Measurements from ENCODE around the gene NANP.

GRCh38 chr20:25606094-25606695 is 17.6 kb downstream of the NANP start:
- TF ChIP-seq POLR2A (IDR thresholded peaks at IDR 0.05; ENCODE audit: low read depth, low read length) (no peak), RCOR1 (IDR thresholded peaks at IDR 0.05; ENCODE audit: insufficient replicate concordance, low read length) (no peak), MAZ (IDR thresholded peaks at IDR 0.05; ENCODE audit: borderline replicate concordance, low read depth, low read length) (no peak), CEBPB (IDR thresholded peaks at IDR 0.05; ENCODE audit: low read depth, low read length) (no peak), MAFK (IDR thresholded peaks at IDR 0.05; ENCODE audit: low read depth, low read length) (no peak), RFX5 (IDR thresholded peaks at IDR 0.05; ENCODE audit: low read depth, low read length) (no peak), MXI1 (IDR thresholded peaks at IDR 0.05; ENCODE audit: borderline replicate concordance, low read depth, low read length) (no peak), RAD21 (IDR thresholded peaks at IDR 0.05; ENCODE audit: low read length) (no peak)
- TF ChIP-seq, protein P1, sequence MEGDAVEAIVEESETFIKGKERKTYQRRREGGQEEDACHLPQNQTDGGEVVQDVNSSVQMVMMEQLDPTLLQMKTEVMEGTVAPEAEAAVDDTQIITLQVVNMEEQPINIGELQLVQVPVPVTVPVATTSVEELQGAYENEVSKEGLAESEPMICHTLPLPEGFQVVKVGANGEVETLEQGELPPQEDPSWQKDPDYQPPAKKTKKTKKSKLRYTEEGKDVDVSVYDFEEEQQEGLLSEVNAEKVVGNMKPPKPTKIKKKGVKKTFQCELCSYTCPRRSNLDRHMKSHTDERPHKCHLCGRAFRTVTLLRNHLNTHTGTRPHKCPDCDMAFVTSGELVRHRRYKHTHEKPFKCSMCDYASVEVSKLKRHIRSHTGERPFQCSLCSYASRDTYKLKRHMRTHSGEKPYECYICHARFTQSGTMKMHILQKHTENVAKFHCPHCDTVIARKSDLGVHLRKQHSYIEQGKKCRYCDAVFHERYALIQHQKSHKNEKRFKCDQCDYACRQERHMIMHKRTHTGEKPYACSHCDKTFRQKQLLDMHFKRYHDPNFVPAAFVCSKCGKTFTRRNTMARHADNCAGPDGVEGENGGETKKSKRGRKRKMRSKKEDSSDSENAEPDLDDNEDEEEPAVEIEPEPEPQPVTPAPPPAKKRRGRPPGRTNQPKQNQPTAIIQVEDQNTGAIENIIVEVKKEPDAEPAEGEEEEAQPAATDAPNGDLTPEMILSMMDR (conservative IDR thresholded peaks at IDR 0.05; ENCODE audit: low read depth, low read length), result no peak
- TF ChIP-seq, protein P2, sequence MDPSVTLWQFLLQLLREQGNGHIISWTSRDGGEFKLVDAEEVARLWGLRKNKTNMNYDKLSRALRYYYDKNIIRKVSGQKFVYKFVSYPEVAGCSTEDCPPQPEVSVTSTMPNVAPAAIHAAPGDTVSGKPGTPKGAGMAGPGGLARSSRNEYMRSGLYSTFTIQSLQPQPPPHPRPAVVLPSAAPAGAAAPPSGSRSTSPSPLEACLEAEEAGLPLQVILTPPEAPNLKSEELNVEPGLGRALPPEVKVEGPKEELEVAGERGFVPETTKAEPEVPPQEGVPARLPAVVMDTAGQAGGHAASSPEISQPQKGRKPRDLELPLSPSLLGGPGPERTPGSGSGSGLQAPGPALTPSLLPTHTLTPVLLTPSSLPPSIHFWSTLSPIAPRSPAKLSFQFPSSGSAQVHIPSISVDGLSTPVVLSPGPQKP (IDR thresholded peaks at IDR 0.05; ENCODE audit: borderline replicate concordance, low read depth, low read length), result no peak
